IMR-90 (cell line): ENCODE results near the gene OR2G6. TPM values are rescaled to one million over a fixed set of nuclear protein-coding genes. Genes with fewer than 3 reads are reported as not detected.
"Not testable (repeated sequence)": the region's sequence is repeated elsewhere in the genome, so short reads cannot be mapped to it uniquely, and the experiment has no call there.

Source experiments
- ATAC-seq: fragments of 200-7000 bp; cut with Tn5 transposase; 2 replicates; pipeline ENCODE4 v1.9.1; 2020; ENCODE audit warnings: low read depth, mild to moderate bottlenecking, moderate library complexity
- BruUV-seq: library from RNA; stranded (reverse); fragments of 400-500 nt; replicated peaks from 2 replicates; lab custom pipeline; 2021; lab: Mats Ljungman, UMichigan
- CTCF ChIA-PET: fragments of 300-600 bp; formaldehyde crosslinking; extraction: SDS; loops from one replicate; lab custom pipeline; 2021; ENCODE audit warnings: antibody characterized with exemption; lab: Yijun Ruan, JAX
- POLR2A ChIA-PET: fragments of 300-600 bp; sonication (Branson Sonifier 250); formaldehyde crosslinking; loops from one replicate; lab custom pipeline; 2022; ENCODE audit warnings: antibody characterized with exemption; ENCODE audit not compliant: unreplicated experiment; lab: Charles Lee
- DNase-seq: peaks from one replicate; pipeline ENCODE4 v3.0.0; 2013
- H2AFZ ChIP-seq: replicated peaks from 2 replicates; pipeline ENCODE3; 2013; ENCODE audit warnings: low read length, mild to moderate bottlenecking; ENCODE audit not compliant: poor library complexity
- H2AK5ac ChIP-seq: 2 replicates; pipeline ENCODE4 v1.6.1; 2013; ENCODE audit warnings: low read depth, low read length, inconsistent platforms
- H2AK9ac ChIP-seq: replicated peaks from 2 replicates; pipeline ENCODE3; 2013; ENCODE audit warnings: mild to moderate bottlenecking, low read depth, low read length, moderate library complexity; ENCODE audit not compliant: poor library complexity
- H2BK120ac ChIP-seq: 2 replicates; pipeline ENCODE4 v1.6.1; 2013; ENCODE audit warnings: low read depth, low read length, inconsistent platforms
- H2BK15ac ChIP-seq: 3 replicates; pipeline ENCODE4 v1.6.1; 2013; ENCODE audit warnings: low read depth, low read length, inconsistent platforms
- H2BK20ac ChIP-seq: 2 replicates; pipeline ENCODE4 v1.6.1; 2013; ENCODE audit warnings: low read depth, mild to moderate bottlenecking, inconsistent platforms, low read length, moderate library complexity
- H2BK5ac ChIP-seq: 2 replicates; pipeline ENCODE4 v1.6.1; 2013; ENCODE audit warnings: mild to moderate bottlenecking, low read depth, low read length, inconsistent platforms; ENCODE audit not compliant: poor library complexity, severe bottlenecking
- H3K14ac ChIP-seq: replicated peaks from 2 replicates; pipeline ENCODE4 v1.6.1; 2013; ENCODE audit warnings: low read depth, low read length, inconsistent platforms
- H3K18ac ChIP-seq: 2 replicates; pipeline ENCODE4 v1.6.1; 2013; ENCODE audit warnings: low read depth, low read length, control low read depth
- H3K23ac ChIP-seq: 2 replicates; pipeline ENCODE4 v1.6.1; 2013; ENCODE audit warnings: low read depth, low read length, inconsistent platforms
- H3K27ac ChIP-seq: 2 replicates; pipeline ENCODE4 v1.5.1; 2013; ENCODE audit warnings: mild to moderate bottlenecking, control low read depth, low read length; ENCODE audit not compliant: insufficient read depth
- H3K27me3 ChIP-seq: 2 replicates; pipeline ENCODE4 v1.6.1; 2013; ENCODE audit warnings: low read length; ENCODE audit not compliant: control insufficient read depth, insufficient read depth
- H3K36me3 ChIP-seq: 2 replicates; pipeline ENCODE4 v1.6.1; 2013; ENCODE audit warnings: low read length, mixed read lengths; ENCODE audit not compliant: control insufficient read depth, insufficient read depth
- H3K4ac ChIP-seq: 2 replicates; pipeline ENCODE4 v1.6.1; 2013; ENCODE audit warnings: low read depth, low read length, inconsistent platforms
- H3K4me1 ChIP-seq: 2 replicates; pipeline ENCODE4 v1.6.1; 2013; ENCODE audit warnings: low read length, mixed read lengths; ENCODE audit not compliant: control insufficient read depth, insufficient read depth
- H3K4me2 ChIP-seq: 2 replicates; pipeline ENCODE4 v1.6.1; 2013; ENCODE audit warnings: low read depth, mild to moderate bottlenecking, control low read depth, low read length, moderate library complexity
- H3K4me3 ChIP-seq: 2 replicates; pipeline ENCODE4 v1.5.1; 2013; ENCODE audit warnings: low read depth, mild to moderate bottlenecking, control low read depth, low read length, moderate library complexity; ENCODE audit not compliant: insufficient read depth
- H3K56ac ChIP-seq: 2 replicates; pipeline ENCODE4 v1.6.1; 2013; ENCODE audit warnings: low read length, inconsistent platforms; ENCODE audit not compliant: insufficient read depth; ENCODE audit errors: extremely low read depth
- H3K79me1 ChIP-seq, 2 experiments: 2 replicates each; pipeline ENCODE4 v1.6.1; 2013; ENCODE audit warnings: low read length in 2 of 2, inconsistent platforms in 1 of 2, low read depth in 1 of 2
- H3K9ac ChIP-seq: 2 replicates; pipeline ENCODE4 v1.6.1; 2013; ENCODE audit warnings: low read depth, low read length, control low read depth
- H3K9me1 ChIP-seq: 2 replicates; pipeline ENCODE4 v1.6.1; 2013; ENCODE audit warnings: low read length, inconsistent platforms; ENCODE audit not compliant: insufficient read depth
- H3K9me3 ChIP-seq: 2 replicates; pipeline ENCODE4 v1.6.1; 2013; ENCODE audit warnings: low read length; ENCODE audit not compliant: control insufficient read depth, insufficient read depth
- H4K20me1 ChIP-seq: 2 replicates; pipeline ENCODE4 v1.6.1; 2013; ENCODE audit warnings: low read length, inconsistent platforms; ENCODE audit not compliant: insufficient read depth
- H4K5ac ChIP-seq: 2 replicates; pipeline ENCODE4 v1.6.1; 2013; ENCODE audit warnings: mild to moderate bottlenecking, low read depth, low read length, control low read depth
- H4K8ac ChIP-seq, 2 experiments: 2 replicates each; pipeline ENCODE4 v1.6.1; 2013; ENCODE audit warnings: low read depth in 2 of 2, low read length in 2 of 2, control low read depth in 1 of 2, inconsistent platforms in 1 of 2
- H4K91ac ChIP-seq: 2 replicates; pipeline ENCODE4 v1.6.1; 2013; ENCODE audit warnings: low read depth, low read length, inconsistent platforms; ENCODE audit not compliant: insufficient read depth
- WGBS, 2 experiments: methylation state at CpG; one replicate each; pipeline versions ENCODE4 v1.1.5 to v1.1.7; 2013; ENCODE audit warnings: missing lambda C conversion rate in 2 of 2; ENCODE audit not compliant: insufficient read length in 1 of 2; ENCODE audit errors: extremely low coverage in 2 of 2; 5-methylcytosine and 5-hydroxymethylcytosine counted together
- dilution Hi-C: fragments of 300-500 bp; cut with HindIII; formaldehyde crosslinking; loops from one replicate; pipeline ENCODE4 v1.14.3; 2018; ENCODE audit warnings: low sequenced_read_pairs; ENCODE audit not compliant: unreplicated experiment
- in situ Hi-C: fragments of 300-500 bp; cut with MboI; formaldehyde crosslinking; loops from 3 replicates; pipeline ENCODE4 v1.14.3; 2019; ENCODE audit warnings: low sequenced_read_pairs, inconsistent platforms, mixed read lengths
- intact Hi-C: fragments of 100-400 bp; cut with micrococcal nuclease; formaldehyde crosslinking; loops from 2 replicates; pipeline ENCODE4 v1.10.0; 2022
- polyA plus RNA-seq, 3 experiments: library from polyadenylated mRNA; depleted of rRNA; stranded (reverse); fragments of >200 nt; gene quantifications; 2 replicates each; pipeline ENCODE4 v1.2.3, GENCODE V29; 2012; ENCODE audit warnings: low replicate concordance in 1 of 3
- total RNA-seq: library from RNA; depleted of rRNA; stranded (reverse); fragments of >200 nt; gene quantifications from 2 replicates; pipeline ENCODE4 v1.2.3, GENCODE V29; 2012

The OR2G6 gene
- total and polyA plus RNA-seq, 2 of the 4 experiments (the other 2 are of a cell fraction) = not detected

GRCh38 chr1:248481686-248482579, 25.9 kb upstream of the OR2G6 start:
- H3K9ac ChIP-seq, POLR2A ChIA-PET, DNase-seq, H4K20me1 ChIP-seq, dilution Hi-C loops, H2BK20ac ChIP-seq, ATAC-seq, H2AK9ac ChIP-seq, H3K18ac ChIP-seq, H2AK5ac ChIP-seq, H3K14ac ChIP-seq, H3K79me1 ChIP-seq, H3K27ac ChIP-seq, H3K23ac ChIP-seq, H4K8ac ChIP-seq, H3K4ac ChIP-seq, BruUV-seq, H2BK5ac ChIP-seq, H2BK120ac ChIP-seq, H3K4me3 ChIP-seq, H2BK15ac ChIP-seq, H2AFZ ChIP-seq, H3K4me2 ChIP-seq, H3K9me1 ChIP-seq, H3K9me3 ChIP-seq, H3K4me1 ChIP-seq, H3K56ac ChIP-seq, H3K36me3 ChIP-seq, CTCF ChIA-PET, H4K5ac ChIP-seq, in situ Hi-C loops, intact Hi-C loops, H3K27me3 ChIP-seq, H4K91ac ChIP-seq: not testable (repeated sequence)
- WGBS, 2 experiments = 0% methylated on average over 1 of the region's 13 CpGs; no CpG with 5 or more reads in 1 of the 2 experiments

- H3K79me1 ChIP-seq, H2AFZ ChIP-seq, intact Hi-C loops, H3K9ac ChIP-seq, H3K4me2 ChIP-seq, H3K14ac ChIP-seq, H3K9me1 ChIP-seq, H4K91ac ChIP-seq, CTCF ChIA-PET, H3K56ac ChIP-seq, H3K27me3 ChIP-seq, H4K20me1 ChIP-seq, H2BK20ac ChIP-seq, H3K4me1 ChIP-seq, ATAC-seq, H2BK15ac ChIP-seq, H2AK9ac ChIP-seq, H3K36me3 ChIP-seq, in situ Hi-C loops, H3K9me3 ChIP-seq, H3K4ac ChIP-seq, H4K5ac ChIP-seq, H2BK5ac ChIP-seq, BruUV-seq, POLR2A ChIA-PET, H3K18ac ChIP-seq, H2AK5ac ChIP-seq, H3K27ac ChIP-seq, dilution Hi-C loops, H3K4me3 ChIP-seq, DNase-seq, H3K23ac ChIP-seq, H2BK120ac ChIP-seq, H4K8ac ChIP-seq: not testable (repeated sequence)
- WGBS, 2 experiments = no CpG with 5 or more reads among the region's 6 CpGs
These were observed 19.6 kb upstream of the OR2G6 start, which contains the start of gene OR2T5 for GRCh38 chr1:248488289-248488688. TSS of gene OR2T5 (plus strand) at chr1:248488589. CDS start at chr1:248488589, 0 bp downstream.
